Measurements from ENCODE around the gene FER. TPM values are rescaled to one million over a fixed set of nuclear protein-coding genes. Genes with fewer than 3 reads are reported as not detected.

Gene FER
- total RNA-seq, 1 experiment from 2014 or later, result 16.4 TPM

GRCh38 chr5:108950276-108950675, 202.6 kb downstream of the FER start:
- BruUV-seq (replicated peaks), result no TSS peak
- CTCF ChIA-PET, result no interaction called here
- POLR2A ChIA-PET (ENCODE audit: low non-redundant PET), result no interaction called here
- DNase-seq (ENCODE audit: low spot score), result no peak
- TF ChIP-seq EZH2 (IDR thresholded peaks at IDR 0.05; ENCODE audit: borderline replicate concordance, low read depth, low read length, poor library complexity, severe bottlenecking), result no peak
- H3K4me1 ChIP-seq (ENCODE audit: insufficient read depth, low read length, poor library complexity, severe bottlenecking), result no peaks in the 10 kb centered on the region
- no peaks in the 10 kb centered on the region for H3K9me3 ChIP-seq (ENCODE audit: low read depth, low read length, poor library complexity, severe bottlenecking)
- H3K4me3 ChIP-seq (ENCODE audit: low read depth, low read length, poor library complexity, severe bottlenecking), result no peak overlapping the region
- H3K36me3 ChIP-seq (ENCODE audit: insufficient read depth, low read length, poor library complexity, severe bottlenecking), result no peaks in the 10 kb centered on the region
- intact Hi-C loops (cut with micrococcal nuclease; ENCODE audit: unreplicated experiment), result no loop called here
- no peak overlapping the region for H3K27ac ChIP-seq (ENCODE audit: low read depth, low read length, poor library complexity, severe bottlenecking)
- no peaks in the 10 kb centered on the region for H3K27me3 ChIP-seq (replicated peaks; ENCODE audit: insufficient read depth, low read depth, low read length, poor library complexity)

- Histone ChIP-seq H3K4me1 (ENCODE audit: insufficient read depth, low read length, poor library complexity, severe bottlenecking) (no peaks in the 10 kb centered on the region), H3K27ac (ENCODE audit: low read depth, low read length, poor library complexity, severe bottlenecking) (no peak overlapping the region), H3K9me3 (ENCODE audit: low read depth, low read length, poor library complexity, severe bottlenecking) (no peaks in the 10 kb centered on the region), H3K36me3 (ENCODE audit: insufficient read depth, low read length, poor library complexity, severe bottlenecking) (no peaks in the 10 kb centered on the region), H3K27me3 (replicated peaks; ENCODE audit: insufficient read depth, low read depth, low read length, poor library complexity) (no peaks in the 10 kb centered on the region), H3K4me3 (ENCODE audit: low read depth, low read length, poor library complexity, severe bottlenecking) (no peak overlapping the region)
- POLR2A ChIA-PET (ENCODE audit: low non-redundant PET), result no interaction called here
- TF ChIP-seq EZH2 (IDR thresholded peaks at IDR 0.05; ENCODE audit: borderline replicate concordance, low read depth, low read length, poor library complexity, severe bottlenecking), result no peak
- TF ChIP-seq, protein P1, sequence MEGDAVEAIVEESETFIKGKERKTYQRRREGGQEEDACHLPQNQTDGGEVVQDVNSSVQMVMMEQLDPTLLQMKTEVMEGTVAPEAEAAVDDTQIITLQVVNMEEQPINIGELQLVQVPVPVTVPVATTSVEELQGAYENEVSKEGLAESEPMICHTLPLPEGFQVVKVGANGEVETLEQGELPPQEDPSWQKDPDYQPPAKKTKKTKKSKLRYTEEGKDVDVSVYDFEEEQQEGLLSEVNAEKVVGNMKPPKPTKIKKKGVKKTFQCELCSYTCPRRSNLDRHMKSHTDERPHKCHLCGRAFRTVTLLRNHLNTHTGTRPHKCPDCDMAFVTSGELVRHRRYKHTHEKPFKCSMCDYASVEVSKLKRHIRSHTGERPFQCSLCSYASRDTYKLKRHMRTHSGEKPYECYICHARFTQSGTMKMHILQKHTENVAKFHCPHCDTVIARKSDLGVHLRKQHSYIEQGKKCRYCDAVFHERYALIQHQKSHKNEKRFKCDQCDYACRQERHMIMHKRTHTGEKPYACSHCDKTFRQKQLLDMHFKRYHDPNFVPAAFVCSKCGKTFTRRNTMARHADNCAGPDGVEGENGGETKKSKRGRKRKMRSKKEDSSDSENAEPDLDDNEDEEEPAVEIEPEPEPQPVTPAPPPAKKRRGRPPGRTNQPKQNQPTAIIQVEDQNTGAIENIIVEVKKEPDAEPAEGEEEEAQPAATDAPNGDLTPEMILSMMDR (conservative IDR thresholded peaks at IDR 0.05; ENCODE audit: low read depth, low read length), result no peak
- no peak for DNase-seq (ENCODE audit: low spot score)
- intact Hi-C loops (cut with micrococcal nuclease; ENCODE audit: unreplicated experiment), result no loop called here
- BruUV-seq (replicated peaks), result no TSS peak
- CTCF ChIA-PET, result no interaction called here
Observed at GRCh38 chr5:108953940-108954339, 206.2 kb downstream of the FER start.

DNA sequence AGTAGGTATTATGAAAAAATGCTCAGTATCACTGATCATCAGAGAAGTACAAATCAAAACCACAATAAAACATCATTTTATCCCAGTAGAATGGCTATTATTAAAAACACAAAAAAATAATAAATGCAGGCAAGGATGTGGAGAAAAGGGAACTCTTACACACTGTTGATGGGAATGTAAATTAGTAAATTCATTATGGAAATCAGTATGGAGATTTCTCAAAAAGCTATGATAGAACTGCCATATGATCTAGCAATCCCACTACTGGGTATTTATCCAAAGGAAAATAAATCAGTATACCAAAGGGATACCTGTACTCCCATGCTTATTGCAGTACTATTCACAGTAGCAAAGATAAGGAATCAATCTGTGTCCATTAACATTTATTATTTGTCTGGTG, 209.6 kb downstream of the FER start:
- ChIA-PET CTCF (no interaction called here), POLR2A (ENCODE audit: low non-redundant PET) (no interaction called here)
- no peak for DNase-seq (ENCODE audit: low spot score)
- no peak overlapping the region for H3K27ac ChIP-seq (ENCODE audit: low read depth, low read length, poor library complexity, severe bottlenecking)
- intact Hi-C loops (cut with micrococcal nuclease; ENCODE audit: unreplicated experiment), result no loop called here
- H3K4me1 ChIP-seq (ENCODE audit: insufficient read depth, low read length, poor library complexity, severe bottlenecking), result no peaks in the 10 kb centered on the region
- no peak overlapping the region for H3K4me3 ChIP-seq (ENCODE audit: low read depth, low read length, poor library complexity, severe bottlenecking)
- no TSS peak for BruUV-seq (replicated peaks)
- no peaks in the 10 kb centered on the region for H3K27me3 ChIP-seq (replicated peaks; ENCODE audit: insufficient read depth, low read depth, low read length, poor library complexity)
- H3K9me3 ChIP-seq (ENCODE audit: low read depth, low read length, poor library complexity, severe bottlenecking), result no peaks in the 10 kb centered on the region
- no peaks in the 10 kb centered on the region for H3K36me3 ChIP-seq (ENCODE audit: insufficient read depth, low read length, poor library complexity, severe bottlenecking)
- TF ChIP-seq, protein P1 (conservative IDR thresholded peaks at IDR 0.05; ENCODE audit: low read depth, low read length), result no peak
- TF ChIP-seq EZH2 (IDR thresholded peaks at IDR 0.05; ENCODE audit: borderline replicate concordance, low read depth, low read length, poor library complexity, severe bottlenecking), result no peak

DNA sequence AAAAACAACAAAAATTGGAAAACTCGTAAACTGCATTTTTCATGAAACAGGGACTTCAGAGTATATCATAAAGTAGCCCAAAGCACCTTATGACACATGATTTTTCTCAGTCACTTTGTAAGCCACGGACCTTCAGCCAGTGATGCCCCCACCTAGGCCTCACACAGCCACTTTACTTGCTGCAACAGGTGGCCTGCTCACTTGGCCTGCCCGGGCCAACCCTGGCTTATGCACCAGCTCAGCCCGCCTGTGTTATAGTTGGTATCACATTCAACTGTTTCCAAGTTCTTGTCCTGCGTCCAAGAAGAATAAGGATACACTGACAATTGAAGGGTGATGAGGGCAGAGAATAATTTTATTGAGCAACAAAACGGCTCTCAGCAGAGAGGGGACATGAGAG, 219.2 kb downstream of the FER start:
- intact Hi-C loops (cut with micrococcal nuclease; ENCODE audit: unreplicated experiment), result no loop called here
- CTCF ChIA-PET, result no interaction called here
- Histone ChIP-seq H3K4me1 (ENCODE audit: insufficient read depth, low read length, poor library complexity, severe bottlenecking) (no peaks in the 10 kb centered on the region), H3K27ac (ENCODE audit: low read depth, low read length, poor library complexity, severe bottlenecking) (no peak overlapping the region), H3K9me3 (ENCODE audit: low read depth, low read length, poor library complexity, severe bottlenecking) (no peaks in the 10 kb centered on the region), H3K36me3 (ENCODE audit: insufficient read depth, low read length, poor library complexity, severe bottlenecking) (no peaks in the 10 kb centered on the region), H3K27me3 (replicated peaks; ENCODE audit: insufficient read depth, low read depth, low read length, poor library complexity) (no peaks in the 10 kb centered on the region), H3K4me3 (ENCODE audit: low read depth, low read length, poor library complexity, severe bottlenecking) (no peak overlapping the region)
- no TSS peak for BruUV-seq (replicated peaks)
- TF ChIP-seq EZH2 (IDR thresholded peaks at IDR 0.05; ENCODE audit: borderline replicate concordance, low read depth, low read length, poor library complexity, severe bottlenecking), result no peak
- TF ChIP-seq, protein P1 (conservative IDR thresholded peaks at IDR 0.05; ENCODE audit: low read depth, low read length), result no peak
- no peak for DNase-seq (ENCODE audit: low spot score)
- POLR2A ChIA-PET (ENCODE audit: low non-redundant PET), result no interaction called here

Measured in A673 (cell line).